Measurements from ENCODE around the gene LRCH1. TPM values are rescaled to one million over a fixed set of nuclear protein-coding genes. Genes with fewer than 3 reads are reported as not detected.

Gene LRCH1
- total and polyA plus RNA-seq, 4 donors = 2.6 to 6.6 (median 3.4) TPM

DNA sequence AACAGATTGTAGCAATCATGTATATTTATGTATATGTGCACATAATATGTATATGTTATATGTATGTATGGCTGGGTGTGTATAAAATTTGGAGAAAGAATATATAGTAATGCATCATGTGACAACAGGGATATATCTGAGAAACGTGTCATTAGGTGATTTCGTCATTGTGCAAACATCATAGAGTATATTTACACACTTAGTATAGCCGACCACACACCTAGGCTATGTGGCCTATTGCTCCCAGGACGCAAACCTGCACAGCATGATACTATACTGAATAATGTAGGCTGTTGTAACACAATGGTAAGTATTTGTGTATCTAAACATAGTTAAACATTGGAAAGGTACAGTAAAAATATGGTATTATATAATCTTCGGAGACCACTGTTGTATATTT is 200.2 kb downstream of the LRCH1 start (continued):
- TF ChIP-seq, protein P1, sequence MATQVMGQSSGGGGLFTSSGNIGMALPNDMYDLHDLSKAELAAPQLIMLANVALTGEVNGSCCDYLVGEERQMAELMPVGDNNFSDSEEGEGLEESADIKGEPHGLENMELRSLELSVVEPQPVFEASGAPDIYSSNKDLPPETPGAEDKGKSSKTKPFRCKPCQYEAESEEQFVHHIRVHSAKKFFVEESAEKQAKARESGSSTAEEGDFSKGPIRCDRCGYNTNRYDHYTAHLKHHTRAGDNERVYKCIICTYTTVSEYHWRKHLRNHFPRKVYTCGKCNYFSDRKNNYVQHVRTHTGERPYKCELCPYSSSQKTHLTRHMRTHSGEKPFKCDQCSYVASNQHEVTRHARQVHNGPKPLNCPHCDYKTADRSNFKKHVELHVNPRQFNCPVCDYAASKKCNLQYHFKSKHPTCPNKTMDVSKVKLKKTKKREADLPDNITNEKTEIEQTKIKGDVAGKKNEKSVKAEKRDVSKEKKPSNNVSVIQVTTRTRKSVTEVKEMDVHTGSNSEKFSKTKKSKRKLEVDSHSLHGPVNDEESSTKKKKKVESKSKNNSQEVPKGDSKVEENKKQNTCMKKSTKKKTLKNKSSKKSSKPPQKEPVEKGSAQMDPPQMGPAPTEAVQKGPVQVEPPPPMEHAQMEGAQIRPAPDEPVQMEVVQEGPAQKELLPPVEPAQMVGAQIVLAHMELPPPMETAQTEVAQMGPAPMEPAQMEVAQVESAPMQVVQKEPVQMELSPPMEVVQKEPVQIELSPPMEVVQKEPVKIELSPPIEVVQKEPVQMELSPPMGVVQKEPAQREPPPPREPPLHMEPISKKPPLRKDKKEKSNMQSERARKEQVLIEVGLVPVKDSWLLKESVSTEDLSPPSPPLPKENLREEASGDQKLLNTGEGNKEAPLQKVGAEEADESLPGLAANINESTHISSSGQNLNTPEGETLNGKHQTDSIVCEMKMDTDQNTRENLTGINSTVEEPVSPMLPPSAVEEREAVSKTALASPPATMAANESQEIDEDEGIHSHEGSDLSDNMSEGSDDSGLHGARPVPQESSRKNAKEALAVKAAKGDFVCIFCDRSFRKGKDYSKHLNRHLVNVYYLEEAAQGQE (IDR thresholded peaks at IDR 0.05) = no peak
- no peak for TF ChIP-seq TAF1 (conservative IDR thresholded peaks at IDR 0.05)
- TF ChIP-seq JUND (IDR thresholded peaks at IDR 0.05) = no peak

DNA sequence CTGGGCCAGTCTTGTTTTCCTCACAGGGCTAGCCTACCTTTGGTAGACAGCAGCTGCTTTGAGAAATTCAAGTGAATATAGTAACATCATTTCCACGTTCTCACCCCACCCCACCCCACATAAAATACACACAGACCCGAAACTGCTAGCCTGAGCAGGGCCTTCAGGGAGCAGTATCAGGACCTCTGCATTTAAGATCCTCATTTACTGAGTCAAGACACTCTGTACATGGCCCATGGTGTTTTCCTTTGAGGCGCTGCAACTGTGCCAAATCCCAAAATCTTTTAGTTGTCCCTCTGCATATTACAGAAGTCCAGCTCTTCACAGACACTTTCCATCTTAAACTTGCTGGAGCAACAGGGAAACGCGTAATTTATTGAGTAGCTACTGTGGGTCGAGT is 200.9 kb downstream of the LRCH1 start:
- TF ChIP-seq FOXA1 (IDR thresholded peaks at IDR 0.05) = no peak
- no peak for TF ChIP-seq RAD21 (IDR thresholded peaks at IDR 0.05)
- TF ChIP-seq HNF4A (conservative IDR thresholded peaks at IDR 0.05) = no peak
- no peak for TF ChIP-seq RXRA (IDR thresholded peaks at IDR 0.05)
- no peak for TF ChIP-seq FOXA2 (IDR thresholded peaks at IDR 0.05)
- TF ChIP-seq HNF4G (IDR thresholded peaks at IDR 0.05) = no peak
- TF ChIP-seq, protein P1 (IDR thresholded peaks at IDR 0.05) = no peak
- TF ChIP-seq, protein P2, sequence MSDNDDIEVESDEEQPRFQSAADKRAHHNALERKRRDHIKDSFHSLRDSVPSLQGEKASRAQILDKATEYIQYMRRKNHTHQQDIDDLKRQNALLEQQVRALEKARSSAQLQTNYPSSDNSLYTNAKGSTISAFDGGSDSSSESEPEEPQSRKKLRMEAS (IDR thresholded peaks at IDR 0.05) = no peak
- no peak for TF ChIP-seq EGR1 (IDR thresholded peaks at IDR 0.05; ENCODE audit: low read depth in 2 of 2)
- TF ChIP-seq, protein P3, sequence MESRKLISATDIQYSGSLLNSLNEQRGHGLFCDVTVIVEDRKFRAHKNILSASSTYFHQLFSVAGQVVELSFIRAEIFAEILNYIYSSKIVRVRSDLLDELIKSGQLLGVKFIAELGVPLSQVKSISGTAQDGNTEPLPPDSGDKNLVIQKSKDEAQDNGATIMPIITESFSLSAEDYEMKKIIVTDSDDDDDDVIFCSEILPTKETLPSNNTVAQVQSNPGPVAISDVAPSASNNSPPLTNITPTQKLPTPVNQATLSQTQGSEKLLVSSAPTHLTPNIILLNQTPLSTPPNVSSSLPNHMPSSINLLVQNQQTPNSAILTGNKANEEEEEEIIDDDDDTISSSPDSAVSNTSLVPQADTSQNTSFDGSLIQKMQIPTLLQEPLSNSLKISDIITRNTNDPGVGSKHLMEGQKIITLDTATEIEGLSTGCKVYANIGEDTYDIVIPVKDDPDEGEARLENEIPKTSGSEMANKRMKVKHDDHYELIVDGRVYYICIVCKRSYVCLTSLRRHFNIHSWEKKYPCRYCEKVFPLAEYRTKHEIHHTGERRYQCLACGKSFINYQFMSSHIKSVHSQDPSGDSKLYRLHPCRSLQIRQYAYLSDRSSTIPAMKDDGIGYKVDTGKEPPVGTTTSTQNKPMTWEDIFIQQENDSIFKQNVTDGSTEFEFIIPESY (IDR thresholded peaks at IDR 0.05) = no peak
- TF ChIP-seq YY1 (IDR thresholded peaks at IDR 0.05) = no peak
- TF ChIP-seq, protein P4, sequence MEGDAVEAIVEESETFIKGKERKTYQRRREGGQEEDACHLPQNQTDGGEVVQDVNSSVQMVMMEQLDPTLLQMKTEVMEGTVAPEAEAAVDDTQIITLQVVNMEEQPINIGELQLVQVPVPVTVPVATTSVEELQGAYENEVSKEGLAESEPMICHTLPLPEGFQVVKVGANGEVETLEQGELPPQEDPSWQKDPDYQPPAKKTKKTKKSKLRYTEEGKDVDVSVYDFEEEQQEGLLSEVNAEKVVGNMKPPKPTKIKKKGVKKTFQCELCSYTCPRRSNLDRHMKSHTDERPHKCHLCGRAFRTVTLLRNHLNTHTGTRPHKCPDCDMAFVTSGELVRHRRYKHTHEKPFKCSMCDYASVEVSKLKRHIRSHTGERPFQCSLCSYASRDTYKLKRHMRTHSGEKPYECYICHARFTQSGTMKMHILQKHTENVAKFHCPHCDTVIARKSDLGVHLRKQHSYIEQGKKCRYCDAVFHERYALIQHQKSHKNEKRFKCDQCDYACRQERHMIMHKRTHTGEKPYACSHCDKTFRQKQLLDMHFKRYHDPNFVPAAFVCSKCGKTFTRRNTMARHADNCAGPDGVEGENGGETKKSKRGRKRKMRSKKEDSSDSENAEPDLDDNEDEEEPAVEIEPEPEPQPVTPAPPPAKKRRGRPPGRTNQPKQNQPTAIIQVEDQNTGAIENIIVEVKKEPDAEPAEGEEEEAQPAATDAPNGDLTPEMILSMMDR (IDR thresholded peaks at IDR 0.05; ENCODE audit: low read depth, low read length, missing input control) = no peak
- no peak for TF ChIP-seq SP1 (IDR thresholded peaks at IDR 0.05)
- TF ChIP-seq JUND (IDR thresholded peaks at IDR 0.05) = no peak
- TF ChIP-seq TAF1 (conservative IDR thresholded peaks at IDR 0.05) = no peak
- no peak for TF ChIP-seq GABPA (IDR thresholded peaks at IDR 0.05 in 1 of 2, conservative IDR thresholded peaks at IDR 0.05 in 1 of 2)
- no peak for TF ChIP-seq NR2F2 (IDR thresholded peaks at IDR 0.05)
- H3K4me3 ChIP-seq (ENCODE audit: low read depth in 1 of 3, low read length in 3 of 3) = no peak overlapping the region
- no peaks in the 10 kb centered on the region for H3K9me3 ChIP-seq (ENCODE audit: control insufficient read depth in 4 of 4, low read length in 3 of 4)
- no peak overlapping the region for H3K9ac ChIP-seq (ENCODE audit: low read depth in 1 of 2, low read length in 2 of 2)
- peaks cover 6 to 10% (median 8%) of the 10 kb centered on the region in 4 donors for H3K36me3 ChIP-seq (ENCODE audit: control insufficient read depth in 4 of 4, insufficient read depth in 3 of 4, low read depth in 1 of 4, low read length in 3 of 4)
- no peaks in the 10 kb centered on the region for H3K4me1 ChIP-seq (ENCODE audit: control insufficient read depth in 4 of 4, insufficient read depth in 4 of 4, low read length in 3 of 4)
- no peaks in the 10 kb centered on the region for H3K27me3 ChIP-seq (ENCODE audit: control insufficient read depth in 4 of 4, insufficient read depth in 4 of 4, low read length in 3 of 4)
- no peak for DNase-seq (ENCODE audit: low spot score)
- 89% methylated on average over 6 of the region's 6 CpGs for WGBS
- H3K27ac ChIP-seq (ENCODE audit: low read depth in 1 of 2, low read length in 2 of 2) = no peak overlapping the region
